ENCODE results near the gene GPN3. TPM values are rescaled to one million over a fixed set of nuclear protein-coding genes. Genes with fewer than 3 reads are reported as not detected.

GPN3 gene
- polyA plus RNA-seq, 2 of the 4 experiments (the other 2 are of a cell fraction), result 39.2 to 63.8 TPM

GRCh38 chr12:110468214-110469048 is at the start of gene GPN3, which contains the start of gene FAM216A (continued):
- TF ChIP-seq FOSB (CRISPR knock-in tag; IDR thresholded peaks at IDR 0.05) (peak; percentile 78), GATA3 (IDR thresholded peaks at IDR 0.05; ENCODE audit: borderline replicate concordance) (peak; percentile 58), NPAS2 (CRISPR knock-in tag; IDR thresholded peaks at IDR 0.05; ENCODE audit: borderline replicate concordance) (no peak), RFX5 (IDR thresholded peaks at IDR 0.05) (no peak), SMC3 (IDR thresholded peaks at IDR 0.05) (no peak), RNF2 (IDR thresholded peaks at IDR 0.05; ENCODE audit: borderline replicate concordance, low read depth) (no peak; the same call in 1 of the 2 replicates), CHD2 (IDR thresholded peaks at IDR 0.05; ENCODE audit: low read length, partially characterized antibody) (peak; percentile 87), EP300 (IDR thresholded peaks at IDR 0.05) (no peak), HMGXB4 (CRISPR knock-in tag; IDR thresholded peaks at IDR 0.05; ENCODE audit: borderline replicate concordance) (no peak; the same call in 1 of the 2 replicates), RCOR1 (IDR thresholded peaks at IDR 0.05; ENCODE audit: low read depth, low read length) (no peak)

GRCh38 chr12:110516995-110517394 is 48.9 kb upstream of the GPN3 start:
- Histone ChIP-seq H3K27ac (no peak overlapping the region), H3K4me1 (no peaks in the 10 kb centered on the region), H3K9me3 (no peaks in the 10 kb centered on the region), H3K4me3 (no peak overlapping the region), H3K4me2 (no peak overlapping the region)
- no peak for TF ChIP-seq HOXB13 (CRISPR knock-in tag; IDR thresholded peaks at IDR 0.05; ENCODE audit: low read depth)
- TF ChIP-seq MAFK (IDR thresholded peaks at IDR 0.05; ENCODE audit: partially characterized antibody), result no peak
- TF ChIP-seq TP53 (CRISPR knock-in tag; IDR thresholded peaks at IDR 0.05), result no peak
- no peak for TF ChIP-seq CBX2 (IDR thresholded peaks at IDR 0.05; ENCODE audit: borderline replicate concordance, low read depth)
- TF ChIP-seq TFCP2L1 (CRISPR knock-in tag; IDR thresholded peaks at IDR 0.05), result no peak
- no peak for TF ChIP-seq PBX3 (IDR thresholded peaks at IDR 0.05)
- TF ChIP-seq HDAC2 (IDR thresholded peaks at IDR 0.05), result no peak
- TF ChIP-seq NR3C1 (IDR thresholded peaks at IDR 0.05), result no peak
- TF ChIP-seq JUN (IDR thresholded peaks at IDR 0.05), result no peak
- TF ChIP-seq CHD2 (IDR thresholded peaks at IDR 0.05; ENCODE audit: low read length, partially characterized antibody), result no peak
- no peak for TF ChIP-seq BHLHE40 (IDR thresholded peaks at IDR 0.05; ENCODE audit: low read depth, low read length)
- no peak for TF ChIP-seq CBX8 (IDR thresholded peaks at IDR 0.05)
- TF ChIP-seq NFE2L2 (conservative IDR thresholded peaks at IDR 0.05; ENCODE audit: low read length), result no peak
- no peak for TF ChIP-seq GATA3 (IDR thresholded peaks at IDR 0.05; ENCODE audit: borderline replicate concordance)
- no peak for TF ChIP-seq KDM1A (IDR thresholded peaks at IDR 0.05; ENCODE audit: low read depth)
- no peak for TF ChIP-seq EP300 (IDR thresholded peaks at IDR 0.05)
- no peak for TF ChIP-seq ZFP36 (IDR thresholded peaks at IDR 0.05; ENCODE audit: borderline replicate concordance, partially characterized antibody)
- no peak for TF ChIP-seq SREBF2 (IDR thresholded peaks at IDR 0.05)
- TF ChIP-seq CHD4 (IDR thresholded peaks at IDR 0.05; ENCODE audit: borderline replicate concordance), result no peak
- TF ChIP-seq RFX5 (IDR thresholded peaks at IDR 0.05), result no peak
- POLR2A ChIA-PET, result no interaction called here
- DNase-seq (ENCODE audit: low read depth in 1 of 2, low spot score in 1 of 2) (no peak), ATAC-seq (no peak), FAIRE-seq (no peak)
- WGBS (ENCODE audit: missing lambda C conversion rate), result 58% methylated on average over 3 of the region's 3 CpGs
- CTCF ChIA-PET, result interaction anchor here (1.0 to 3.1 kb wide), 4 partner anchors 9 to 48 kb away, joined by 3 to 7 read pairs (median 4); partner anchors contain the start of gene FAM216A
